ENCODE measurements around the gene ACTBL2. TPM values are rescaled to one million over a fixed set of nuclear protein-coding genes. Genes with fewer than 3 reads are reported as not detected.

ACTBL2 gene
- total RNA-seq, 1 donor from 2014 or later = 0.10 TPM

DNA sequence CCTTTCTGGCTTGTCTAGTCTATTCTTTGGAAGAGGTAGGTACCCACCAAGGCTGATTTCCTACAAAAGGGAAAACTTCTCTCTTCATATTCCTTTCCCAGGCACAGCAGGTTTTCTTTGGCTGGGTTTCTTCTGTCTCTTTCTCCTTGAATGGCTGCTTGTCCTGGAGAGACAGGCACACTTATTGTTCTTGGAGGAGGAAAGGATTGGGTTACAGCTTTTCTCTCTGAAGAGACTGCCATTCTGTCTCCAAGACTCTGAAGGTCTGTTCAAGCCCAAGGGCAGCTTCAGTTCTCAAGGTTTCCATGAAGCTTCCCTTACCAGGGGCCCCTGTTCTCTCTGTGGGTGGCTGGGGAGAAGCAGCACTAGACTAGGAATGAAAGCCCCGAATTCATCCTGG lies 33.9 kb downstream of the ACTBL2 start:
- Mint-ChIP-seq H3K36me3 (ENCODE audit: low read depth) (peaks cover 2% of the 10 kb centered on the region), H3K27me3 (ENCODE audit: low read depth) (no peaks in the 10 kb centered on the region), H3K4me1 (ENCODE audit: low read depth) (peaks cover 64% of the 10 kb centered on the region), H3K4me3 (ENCODE audit: unreplicated experiment) (no peak overlapping the region), H3K27ac (ENCODE audit: unreplicated experiment) (peak overlapping the region; percentile 57), H3K9me3 (ENCODE audit: low read depth) (peaks cover 2% of the 10 kb centered on the region)
- TF ChIP-seq, protein P1, sequence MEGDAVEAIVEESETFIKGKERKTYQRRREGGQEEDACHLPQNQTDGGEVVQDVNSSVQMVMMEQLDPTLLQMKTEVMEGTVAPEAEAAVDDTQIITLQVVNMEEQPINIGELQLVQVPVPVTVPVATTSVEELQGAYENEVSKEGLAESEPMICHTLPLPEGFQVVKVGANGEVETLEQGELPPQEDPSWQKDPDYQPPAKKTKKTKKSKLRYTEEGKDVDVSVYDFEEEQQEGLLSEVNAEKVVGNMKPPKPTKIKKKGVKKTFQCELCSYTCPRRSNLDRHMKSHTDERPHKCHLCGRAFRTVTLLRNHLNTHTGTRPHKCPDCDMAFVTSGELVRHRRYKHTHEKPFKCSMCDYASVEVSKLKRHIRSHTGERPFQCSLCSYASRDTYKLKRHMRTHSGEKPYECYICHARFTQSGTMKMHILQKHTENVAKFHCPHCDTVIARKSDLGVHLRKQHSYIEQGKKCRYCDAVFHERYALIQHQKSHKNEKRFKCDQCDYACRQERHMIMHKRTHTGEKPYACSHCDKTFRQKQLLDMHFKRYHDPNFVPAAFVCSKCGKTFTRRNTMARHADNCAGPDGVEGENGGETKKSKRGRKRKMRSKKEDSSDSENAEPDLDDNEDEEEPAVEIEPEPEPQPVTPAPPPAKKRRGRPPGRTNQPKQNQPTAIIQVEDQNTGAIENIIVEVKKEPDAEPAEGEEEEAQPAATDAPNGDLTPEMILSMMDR (IDR thresholded peaks at IDR 0.05) = no peak
- DNase-seq (ENCODE audit: low spot score) = no peak

DNA sequence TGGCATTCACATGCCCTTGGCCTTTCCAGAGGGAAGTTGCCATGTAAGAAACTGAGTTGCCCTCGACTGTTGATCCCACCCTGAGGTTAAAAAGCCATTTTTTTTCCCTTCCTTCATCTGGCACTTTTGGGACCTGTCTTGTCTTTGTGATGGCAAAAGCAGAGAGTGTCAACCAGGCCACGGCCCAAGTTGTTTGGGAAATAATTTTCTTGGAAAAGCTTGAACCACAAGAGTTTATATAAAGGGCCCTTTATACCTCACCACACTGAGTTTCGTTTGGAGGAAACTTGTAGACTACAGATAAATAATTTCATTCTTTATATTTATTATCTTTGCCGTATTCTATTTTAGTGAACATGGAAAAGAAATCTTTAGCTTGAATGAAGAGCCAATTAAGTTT lies 34.3 kb downstream of the ACTBL2 start:
- DNase-seq (ENCODE audit: low spot score) = no peak
- Mint-ChIP-seq H3K27ac (ENCODE audit: unreplicated experiment) (no peak overlapping the region), H3K4me3 (ENCODE audit: unreplicated experiment) (no peak overlapping the region), H3K4me1 (ENCODE audit: low read depth) (peaks cover 61% of the 10 kb centered on the region), H3K36me3 (ENCODE audit: low read depth) (peaks cover 2% of the 10 kb centered on the region), H3K27me3 (ENCODE audit: low read depth) (no peaks in the 10 kb centered on the region), H3K9me3 (ENCODE audit: low read depth) (peaks cover 2% of the 10 kb centered on the region)
- TF ChIP-seq, protein P1 (IDR thresholded peaks at IDR 0.05) = no peak

DNA sequence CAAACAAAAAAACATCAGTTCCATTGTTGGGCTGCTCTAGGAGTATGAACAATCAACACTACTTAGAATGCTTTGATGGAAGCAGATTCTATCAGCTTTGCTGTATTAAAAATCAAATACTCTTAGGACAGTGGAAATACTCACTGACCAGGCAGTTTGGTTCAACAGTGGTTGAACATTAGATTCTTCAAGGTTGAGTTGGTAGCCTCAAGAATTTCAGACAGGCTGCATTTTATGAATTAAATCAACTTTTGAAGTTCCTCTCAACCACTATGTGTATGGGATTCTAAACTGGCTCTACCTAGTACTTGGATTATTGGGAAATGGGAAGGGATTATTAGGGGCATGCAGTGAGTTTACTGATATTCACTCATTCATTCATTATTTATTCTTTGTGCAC lies 35.0 kb downstream of the ACTBL2 start:
- no peak for DNase-seq (ENCODE audit: low spot score)
- H3K4me1 Mint-ChIP-seq (ENCODE audit: low read depth) = peaks cover 60% of the 10 kb centered on the region
- peaks cover 2% of the 10 kb centered on the region for H3K36me3 Mint-ChIP-seq (ENCODE audit: low read depth)
- TF ChIP-seq, protein P1 (IDR thresholded peaks at IDR 0.05) = no peak
- no peaks in the 10 kb centered on the region for H3K27me3 Mint-ChIP-seq (ENCODE audit: low read depth)
- no peak overlapping the region for H3K27ac Mint-ChIP-seq (ENCODE audit: unreplicated experiment)
- peaks cover 2% of the 10 kb centered on the region for H3K9me3 Mint-ChIP-seq (ENCODE audit: low read depth)
- H3K4me3 Mint-ChIP-seq (ENCODE audit: unreplicated experiment) = no peak overlapping the region

DNA sequence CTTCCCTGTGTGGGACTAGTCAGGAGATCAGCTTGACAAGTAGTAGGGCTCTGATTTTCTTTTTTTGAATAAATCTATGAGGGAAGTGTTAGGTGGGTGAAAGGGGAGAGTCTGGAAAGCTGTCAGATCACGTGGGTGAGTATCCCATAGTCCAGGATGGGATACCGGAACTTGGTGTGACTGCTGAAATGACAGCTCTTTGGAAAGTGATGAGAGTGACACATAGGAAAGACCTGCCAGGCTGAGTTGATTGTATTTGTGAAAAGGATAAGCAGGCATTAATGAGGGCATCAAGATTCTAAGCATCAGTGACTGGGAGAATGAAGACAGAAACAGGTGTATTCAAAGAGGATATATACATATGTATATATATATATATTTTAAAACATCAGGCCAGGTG lies 35.6 kb downstream of the ACTBL2 start:
- no peak for DNase-seq (ENCODE audit: low spot score)
- no peak overlapping the region for H3K4me3 Mint-ChIP-seq (ENCODE audit: unreplicated experiment)
- no peaks in the 10 kb centered on the region for H3K27me3 Mint-ChIP-seq (ENCODE audit: low read depth)
- H3K36me3 Mint-ChIP-seq (ENCODE audit: low read depth) = peaks cover 2% of the 10 kb centered on the region
- TF ChIP-seq, protein P1 (IDR thresholded peaks at IDR 0.05) = no peak
- H3K27ac Mint-ChIP-seq (ENCODE audit: unreplicated experiment) = no peak overlapping the region
- peaks cover 60% of the 10 kb centered on the region for H3K4me1 Mint-ChIP-seq (ENCODE audit: low read depth)
- H3K9me3 Mint-ChIP-seq (ENCODE audit: low read depth) = peaks cover 2% of the 10 kb centered on the region

DNA sequence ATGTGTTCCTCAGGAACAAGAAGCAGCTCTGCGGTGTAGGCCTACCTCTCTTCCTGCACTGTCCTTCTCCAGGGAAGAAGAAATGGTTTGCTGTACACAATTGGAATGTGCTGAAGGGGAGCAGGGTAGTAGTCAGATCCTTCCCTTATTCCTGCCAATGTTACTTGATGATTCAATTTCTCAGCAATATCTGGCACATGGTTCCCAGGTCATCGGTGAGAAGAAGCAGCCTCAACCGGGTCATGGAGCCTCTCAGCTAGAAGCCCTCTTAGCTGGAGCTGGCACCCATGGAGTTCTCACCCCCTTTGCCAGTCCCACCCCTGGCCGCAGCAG lies 36.9 kb downstream of the ACTBL2 start:
- peaks cover 58% of the 10 kb centered on the region for H3K4me1 Mint-ChIP-seq (ENCODE audit: low read depth)
- no peak overlapping the region for H3K4me3 Mint-ChIP-seq (ENCODE audit: unreplicated experiment)
- H3K9me3 Mint-ChIP-seq (ENCODE audit: low read depth) = peaks cover under 1% of the 10 kb centered on the region
- peaks cover 2% of the 10 kb centered on the region for H3K36me3 Mint-ChIP-seq (ENCODE audit: low read depth)
- H3K27ac Mint-ChIP-seq (ENCODE audit: unreplicated experiment) = peak overlapping the region; percentile 25
- no peaks in the 10 kb centered on the region for H3K27me3 Mint-ChIP-seq (ENCODE audit: low read depth)
- TF ChIP-seq, protein P1 (IDR thresholded peaks at IDR 0.05) = no peak
- no peak for DNase-seq (ENCODE audit: low spot score)

All from chondrocyte (in vitro differentiated cells).